Measurements from ENCODE around the gene MED27. TPM values are rescaled to one million over a fixed set of nuclear protein-coding genes. Genes with fewer than 3 reads are reported as not detected.

MED27 gene
- total RNA-seq, 1 donor from 2014 or later, result 17.2 TPM

- peak; percentile 66 for DNase-seq (ENCODE audit: low read depth, low spot score)
Measured at GRCh38 chr9:131885144-131885609, 194.5 kb downstream of the MED27 start.

GRCh38 chr9:131884222-131884621 lies 195.4 kb downstream of the MED27 start:
- DNase-seq (ENCODE audit: low read depth, low spot score), result no peak

GRCh38 chr9:131880833-131881583 lies 198.7 kb downstream of the MED27 start:
- no peak for DNase-seq (ENCODE audit: low read depth, low spot score)

- DNase-seq (ENCODE audit: low read depth, low spot score), result no peak
Measured at GRCh38 chr9:131879911-131880290, 199.8 kb downstream of the MED27 start.

DNA sequence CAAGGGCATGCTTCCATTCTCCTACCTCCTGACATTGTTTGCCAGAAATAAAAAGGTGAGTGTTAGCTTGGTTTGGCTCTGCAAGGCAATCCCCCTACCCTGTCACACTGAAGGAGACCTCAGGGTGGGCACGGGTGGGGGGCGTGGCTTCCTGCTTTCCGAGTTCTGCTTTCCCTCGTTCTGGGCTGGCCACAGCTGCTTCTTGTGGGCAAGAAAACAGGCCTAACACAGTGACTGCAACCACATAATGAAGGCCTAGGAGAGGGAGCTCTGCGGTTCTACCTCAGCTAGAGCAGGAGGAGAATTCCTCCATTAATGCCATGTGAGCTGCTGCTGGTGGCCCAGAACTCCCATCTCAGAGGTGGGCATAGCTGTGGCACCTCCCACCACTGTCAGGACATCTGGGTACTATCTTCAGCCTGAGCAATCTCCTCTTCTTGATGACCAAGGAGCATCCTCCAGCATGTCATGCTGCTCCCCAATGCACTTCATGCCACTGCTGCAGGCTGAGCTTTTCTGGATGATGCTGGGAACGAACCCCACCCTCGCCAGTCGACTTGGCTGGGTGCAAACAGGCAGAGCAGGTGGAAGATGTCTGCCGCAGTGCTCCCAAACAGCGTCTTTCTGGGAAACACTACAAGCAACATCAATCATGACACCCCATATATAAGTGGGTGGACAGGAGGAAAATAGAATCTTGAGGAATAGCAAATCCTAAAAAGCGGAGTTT lies 200.3 kb downstream of the MED27 start:
- no peak for DNase-seq (ENCODE audit: low read depth, low spot score)

GRCh38 chr9:131876486-131876885 lies 203.2 kb downstream of the MED27 start:
- no peak for DNase-seq (ENCODE audit: low read depth, low spot score)

- no peak for DNase-seq (ENCODE audit: low read depth, low spot score)
Measured at GRCh38 chr9:131875828-131876485, 203.7 kb downstream of the MED27 start.

- DNase-seq (ENCODE audit: low read depth, low spot score), result no peak
Measured at GRCh38 chr9:131874916-131875670, 204.6 kb downstream of the MED27 start.

- no peak for DNase-seq (ENCODE audit: low read depth, low spot score)
Measured at GRCh38 chr9:131874447-131874846, 205.2 kb downstream of the MED27 start.

- no peak for DNase-seq (ENCODE audit: low read depth, low spot score)
Measured at GRCh38 chr9:131873891-131874440, 205.7 kb downstream of the MED27 start.

GRCh38 chr9:131873335-131873734 lies 206.3 kb downstream of the MED27 start:
- DNase-seq (ENCODE audit: low read depth, low spot score), result no peak

DNA sequence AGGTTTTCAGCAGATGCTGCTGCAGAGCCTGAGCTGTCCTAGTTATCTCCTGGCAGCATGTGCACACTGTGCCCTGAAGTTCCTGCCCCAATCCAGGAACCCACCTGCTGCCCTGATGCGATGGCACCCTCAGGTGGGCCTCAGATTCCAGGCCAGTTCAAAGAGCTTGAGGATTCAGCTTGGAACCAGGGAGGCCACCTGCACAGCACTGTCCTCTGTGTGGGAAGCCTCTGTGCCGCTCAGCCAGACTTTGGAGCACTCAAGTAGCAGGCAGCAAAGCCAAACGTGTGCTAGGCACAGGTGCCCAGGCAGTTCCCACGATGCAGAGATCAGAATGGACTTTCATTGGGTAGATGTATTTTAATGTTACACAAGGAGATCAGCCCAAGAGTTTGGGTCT lies 207.0 kb downstream of the MED27 start:
- no peak for DNase-seq (ENCODE audit: low read depth, low spot score)

GRCh38 chr9:131872006-131872405 lies 207.7 kb downstream of the MED27 start:
- DNase-seq (ENCODE audit: low read depth, low spot score), result no peak

GRCh38 chr9:131870156-131870555 lies 209.5 kb downstream of the MED27 start:
- no peak for DNase-seq (ENCODE audit: low read depth, low spot score)

DNA sequence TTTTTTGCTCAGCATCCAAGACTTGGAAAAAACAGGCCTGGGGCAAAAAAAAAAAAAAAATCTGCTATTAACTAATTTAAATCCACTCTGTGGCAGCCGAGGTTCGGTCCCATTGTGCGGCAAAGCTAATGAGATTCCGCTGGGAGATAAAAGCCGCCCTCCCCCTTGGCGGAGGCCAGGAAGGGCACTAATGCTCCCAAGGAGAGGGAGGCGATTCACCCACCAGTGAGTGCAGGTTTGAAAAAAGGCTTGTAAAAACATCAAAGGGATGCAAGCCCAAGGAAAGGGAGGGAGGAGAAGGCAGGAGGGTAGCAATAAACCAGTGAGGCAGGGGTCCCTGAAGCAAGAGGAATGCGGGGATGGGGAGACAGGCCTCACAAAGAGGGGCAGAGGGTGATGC lies 210.3 kb downstream of the MED27 start:
- DNase-seq (ENCODE audit: low read depth, low spot score), result no peak

GRCh38 chr9:131868766-131869165 lies 210.9 kb downstream of the MED27 start:
- no peak for DNase-seq (ENCODE audit: low read depth, low spot score)

DNA sequence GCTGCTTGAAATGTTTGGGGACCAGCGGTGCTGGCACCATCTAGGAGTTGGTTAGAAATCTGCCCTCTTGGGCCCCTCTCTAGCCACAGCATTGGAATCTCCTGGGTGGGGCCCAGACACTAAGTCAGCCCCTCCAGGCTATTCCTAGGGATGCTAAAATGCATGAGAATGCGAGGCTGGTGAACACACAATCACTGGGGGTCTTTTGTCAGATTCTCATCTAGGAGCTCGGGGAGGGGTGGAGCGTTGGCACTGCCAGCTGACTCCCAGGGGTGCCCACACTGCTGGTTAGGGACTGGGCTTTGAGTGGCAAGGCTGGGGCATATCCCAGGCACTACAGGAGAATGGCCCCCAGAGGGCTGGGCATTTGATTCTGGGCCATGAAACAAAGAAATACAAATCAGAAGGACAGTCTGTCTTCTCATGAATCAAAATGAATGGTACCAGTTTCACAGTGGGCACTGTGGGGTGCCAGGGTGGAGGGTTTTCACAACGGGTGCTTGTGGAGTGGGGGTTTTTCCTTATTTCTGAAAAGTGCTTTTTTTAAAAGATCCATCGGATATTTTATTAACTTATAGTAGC lies 212.0 kb downstream of the MED27 start:
- DNase-seq (ENCODE audit: low read depth, low spot score), result no peak

GRCh38 chr9:131865446-131866195 lies 214.0 kb downstream of the MED27 start:
- no peak for DNase-seq (ENCODE audit: low read depth, low spot score)

DNA sequence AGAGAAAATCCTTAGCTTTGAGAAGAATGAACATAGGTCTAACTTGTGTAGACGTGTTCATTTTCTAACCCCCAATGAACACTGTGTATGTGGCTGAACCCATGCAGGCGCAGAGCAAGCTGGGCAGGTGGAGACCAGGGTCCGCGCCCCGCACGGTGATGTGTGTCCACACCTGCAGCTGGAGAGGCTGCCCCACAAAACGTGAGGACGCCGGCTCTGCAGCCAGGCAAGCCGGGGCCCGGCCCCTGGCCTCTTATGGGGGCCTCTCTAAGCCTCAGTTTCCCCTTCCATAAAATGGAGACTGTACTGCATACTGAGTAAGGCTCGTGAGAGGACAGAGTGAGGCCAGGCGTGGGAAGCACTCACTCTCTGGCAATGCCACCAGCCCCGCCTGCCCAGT lies 215.1 kb downstream of the MED27 start:
- no peak for DNase-seq (ENCODE audit: low read depth, low spot score)

DNA sequence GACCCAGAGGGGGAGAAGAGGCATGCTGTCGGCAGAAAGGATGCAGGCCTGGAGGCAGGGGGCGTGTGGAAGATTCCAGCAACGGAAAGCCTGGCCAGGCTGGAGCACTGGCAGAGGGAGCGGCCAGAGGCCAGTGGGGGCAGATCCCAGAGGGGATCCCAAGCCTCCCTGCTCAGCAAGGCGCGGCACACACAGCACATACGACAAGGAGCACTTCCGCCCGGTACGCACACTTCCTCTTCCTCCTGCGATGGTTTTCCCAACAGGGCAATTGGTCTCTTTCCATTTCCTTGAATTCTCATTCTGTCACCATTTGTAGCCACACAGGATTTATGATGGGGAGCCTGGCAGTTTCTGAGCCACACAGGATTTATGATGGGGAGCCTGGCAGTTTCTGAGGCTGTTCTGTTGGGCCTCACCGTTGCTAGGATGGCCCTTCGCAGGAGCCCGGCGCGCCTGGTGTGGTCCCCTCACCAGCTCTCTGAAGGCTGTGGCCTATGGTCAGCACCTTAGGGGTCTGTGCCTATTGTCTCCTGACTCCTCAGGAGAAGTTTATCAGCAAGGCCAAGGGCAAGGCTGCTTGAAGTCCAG lies 216.3 kb downstream of the MED27 start:
- no peak for DNase-seq (ENCODE audit: low read depth, low spot score)

Measured in pulmonary artery endothelial cell (primary cell).